Measurements from ENCODE around the gene NKAIN2.

NKAIN2 gene

DNA sequence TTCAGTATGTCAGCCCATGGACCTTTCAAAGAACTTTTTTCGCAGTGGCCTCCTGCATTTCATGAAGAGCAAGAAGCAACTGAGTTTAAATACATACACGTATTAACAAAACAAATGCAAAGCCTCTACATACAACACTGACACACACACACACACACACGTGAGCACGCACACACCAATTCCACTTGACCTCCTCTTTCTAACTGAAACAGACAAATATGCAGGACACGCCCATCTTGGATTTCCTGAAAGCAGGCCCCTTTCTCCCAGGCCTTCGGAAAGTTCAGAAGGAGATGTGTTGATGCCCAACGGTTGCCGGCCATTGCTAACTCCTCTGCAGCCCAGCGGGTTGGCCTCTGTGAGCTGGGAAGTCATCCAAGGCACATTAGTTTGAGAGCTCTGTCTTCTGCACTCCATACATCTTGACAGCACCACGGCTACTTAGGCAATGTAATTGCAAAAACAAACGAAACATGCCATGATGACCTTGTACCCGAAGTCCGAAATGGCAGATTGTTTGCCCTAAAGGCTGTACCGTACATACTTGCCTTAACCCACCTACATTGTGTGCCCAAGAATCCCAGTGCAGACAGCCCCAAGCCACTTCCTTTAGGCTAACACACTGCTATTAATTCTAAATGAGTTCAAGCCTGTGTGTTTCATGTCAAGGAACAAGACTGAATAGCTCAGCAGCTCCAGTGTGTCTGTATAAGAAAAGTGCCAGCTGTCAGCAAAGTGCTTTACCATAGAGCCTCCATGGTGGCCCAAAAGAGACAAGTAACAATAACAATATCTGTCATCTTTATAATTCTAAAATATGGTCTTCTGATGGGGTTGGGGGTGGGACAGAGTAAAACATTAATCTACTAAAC is 1019.8 kb downstream of the NKAIN2 start:
- Histone ChIP-seq H3K27ac (replicated peaks; ENCODE audit: low read length) (no peak overlapping the region), H3K4me3 (ENCODE audit: low read length in 2 of 2) (no peak overlapping the region), H2BK120ac (ENCODE audit: low read depth, low read length) (no peak overlapping the region), H4K8ac (ENCODE audit: low read depth, low read length) (no peak overlapping the region), H3K18ac (ENCODE audit: low read length) (peak overlapping the region; percentile 0), H2BK15ac (ENCODE audit: low read length) (no peak overlapping the region), H3K9ac (ENCODE audit: low read depth, low read length, poor library complexity) (no peak overlapping the region), H3K36me3 (replicated peaks in 1 of 2; ENCODE audit: control insufficient read depth in 2 of 2, insufficient read depth in 2 of 2, low read length in 2 of 2) (no peaks in the 10 kb centered on the region), H3K9me3 (replicated peaks in 1 of 2; ENCODE audit: control insufficient read depth in 2 of 2, insufficient read depth in 1 of 2, low read depth in 1 of 2, low read length in 2 of 2) (peaks cover 0 to 4% of the 10 kb centered on the region in 2 donors), H3K23ac (ENCODE audit: low read depth, low read length, poor library complexity) (no peak overlapping the region), H3K4ac (ENCODE audit: low read length) (no peak overlapping the region), H2AFZ (ENCODE audit: low read length) (peak overlapping the region; percentile 25), H4K91ac (ENCODE audit: low read depth, low read length, poor library complexity) (no peak overlapping the region), H3K27me3 (ENCODE audit: control insufficient read depth in 3 of 3, insufficient read depth in 3 of 3, low read depth in 1 of 3, low read length in 3 of 3) (no peaks in the 10 kb centered on the region), H3K4me1 (ENCODE audit: control insufficient read depth in 2 of 2, insufficient read depth in 1 of 2, low read depth in 1 of 2, low read length in 2 of 2) (no peaks in the 10 kb centered on the region), H2BK5ac (ENCODE audit: low read length) (no peak overlapping the region), H2AK5ac (ENCODE audit: low read depth, low read length) (no peak overlapping the region), H3K14ac (ENCODE audit: low read length) (no peak overlapping the region), H3K4me2 (ENCODE audit: insufficient read depth, low read length, poor library complexity, severe bottlenecking) (no peak overlapping the region), H3K79me1 (ENCODE audit: low read depth, low read length) (no peaks in the 10 kb centered on the region), H2BK12ac (ENCODE audit: low read length) (no peak overlapping the region)
- no CpG with 5 or more reads among the region's 14 CpGs for WGBS, 2 donors (ENCODE audit: extremely low coverage in 2 of 2, insufficient read length in 2 of 2, insufficient replicate concordance in 1 of 2)
- no peak for DNase-seq (ENCODE audit: low spot score)

DNA sequence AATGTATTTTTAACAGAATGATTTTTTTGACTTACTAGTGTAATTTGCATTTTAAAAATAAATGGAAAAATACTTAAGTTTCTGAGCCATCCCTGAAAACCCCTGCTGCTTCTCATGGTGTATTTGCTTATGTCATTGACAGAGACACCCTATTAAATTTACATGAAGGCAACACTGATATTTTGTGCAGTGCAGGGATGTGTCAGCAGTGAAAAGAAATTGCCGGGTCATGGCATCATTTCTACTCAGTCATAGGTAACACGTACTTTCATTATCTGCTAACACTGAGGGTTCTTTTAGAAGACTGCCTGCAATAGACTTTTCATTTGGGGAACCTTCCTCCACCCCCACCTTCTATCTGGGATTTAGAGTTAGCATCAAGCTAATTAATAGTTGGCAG is 1021.9 kb downstream of the NKAIN2 start:
- Histone ChIP-seq H3K9me3 (replicated peaks in 1 of 2; ENCODE audit: control insufficient read depth in 2 of 2, insufficient read depth in 1 of 2, low read depth in 1 of 2, low read length in 2 of 2) (peaks cover 0 to 2% of the 10 kb centered on the region in 2 donors), H4K8ac (ENCODE audit: low read depth, low read length) (no peak overlapping the region), H3K4me3 (ENCODE audit: low read length in 2 of 2) (no peak overlapping the region), H2AK5ac (ENCODE audit: low read depth, low read length) (no peak overlapping the region), H3K27me3 (ENCODE audit: control insufficient read depth in 3 of 3, insufficient read depth in 3 of 3, low read depth in 1 of 3, low read length in 3 of 3) (no peaks in the 10 kb centered on the region), H4K91ac (ENCODE audit: low read depth, low read length, poor library complexity) (no peak overlapping the region), H2BK5ac (ENCODE audit: low read length) (no peak overlapping the region), H3K4me2 (ENCODE audit: insufficient read depth, low read length, poor library complexity, severe bottlenecking) (no peak overlapping the region), H3K4me1 (ENCODE audit: control insufficient read depth in 2 of 2, insufficient read depth in 1 of 2, low read depth in 1 of 2, low read length in 2 of 2) (no peaks in the 10 kb centered on the region), H3K14ac (ENCODE audit: low read length) (no peak overlapping the region), H3K4ac (ENCODE audit: low read length) (no peak overlapping the region), H3K9ac (ENCODE audit: low read depth, low read length, poor library complexity) (no peak overlapping the region), H3K18ac (ENCODE audit: low read length) (no peak overlapping the region), H2BK12ac (ENCODE audit: low read length) (no peak overlapping the region), H2BK15ac (ENCODE audit: low read length) (no peak overlapping the region), H3K36me3 (replicated peaks in 1 of 2; ENCODE audit: control insufficient read depth in 2 of 2, insufficient read depth in 2 of 2, low read length in 2 of 2) (no peaks in the 10 kb centered on the region), H3K23ac (ENCODE audit: low read depth, low read length, poor library complexity) (no peak overlapping the region), H3K79me1 (ENCODE audit: low read depth, low read length) (no peaks in the 10 kb centered on the region), H3K27ac (replicated peaks; ENCODE audit: low read length) (no peak overlapping the region), H2AFZ (ENCODE audit: low read length) (no peak overlapping the region), H2BK120ac (ENCODE audit: low read depth, low read length) (no peak overlapping the region)
- no CpG with 5 or more reads among the region's 2 CpGs for WGBS, 2 donors (ENCODE audit: extremely low coverage in 2 of 2, insufficient read length in 2 of 2, insufficient replicate concordance in 1 of 2)
- DNase-seq (ENCODE audit: low spot score): no peak

DNA sequence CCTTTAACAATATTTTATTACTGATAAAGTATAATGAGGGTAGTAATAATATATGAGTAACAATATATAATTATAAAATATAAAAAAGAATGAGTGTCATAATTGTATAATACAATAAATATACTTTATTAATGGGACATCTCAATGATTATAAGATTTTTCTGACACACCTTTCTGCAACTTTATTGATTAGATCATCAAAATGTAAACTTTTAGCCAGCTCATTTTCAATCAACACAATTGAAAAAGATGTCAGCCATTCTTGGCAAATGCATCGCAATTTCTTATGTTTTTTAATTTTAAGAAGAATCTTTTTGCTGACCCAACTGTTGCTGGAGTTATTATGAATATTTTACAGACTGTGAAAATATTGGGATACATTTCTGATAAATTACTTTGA is 1026.2 kb downstream of the NKAIN2 start:
- no peak overlapping the region for H2AK5ac ChIP-seq (ENCODE audit: low read depth, low read length)
- peaks cover 1 to 4% of the 10 kb centered on the region in 2 donors for H3K4me1 ChIP-seq (ENCODE audit: control insufficient read depth in 2 of 2, insufficient read depth in 1 of 2, low read depth in 1 of 2, low read length in 2 of 2)
- no peak overlapping the region for H3K4me2 ChIP-seq (ENCODE audit: insufficient read depth, low read length, poor library complexity, severe bottlenecking)
- no peak overlapping the region for H3K4me3 ChIP-seq (ENCODE audit: low read length in 2 of 2)
- no peaks in the 10 kb centered on the region for H3K9me3 ChIP-seq (replicated peaks in 1 of 2; ENCODE audit: control insufficient read depth in 2 of 2, insufficient read depth in 1 of 2, low read depth in 1 of 2, low read length in 2 of 2)
- H3K18ac ChIP-seq (ENCODE audit: low read length): no peak overlapping the region
- H3K79me1 ChIP-seq (ENCODE audit: low read depth, low read length): no peaks in the 10 kb centered on the region
- H2BK12ac ChIP-seq (ENCODE audit: low read length): no peak overlapping the region
- H3K9ac ChIP-seq (ENCODE audit: low read depth, low read length, poor library complexity): no peak overlapping the region
- H2BK120ac ChIP-seq (ENCODE audit: low read depth, low read length): no peak overlapping the region
- no peaks in the 10 kb centered on the region for H3K27me3 ChIP-seq (ENCODE audit: control insufficient read depth in 3 of 3, insufficient read depth in 3 of 3, low read depth in 1 of 3, low read length in 3 of 3)
- no peaks in the 10 kb centered on the region for H3K36me3 ChIP-seq (replicated peaks in 1 of 2; ENCODE audit: control insufficient read depth in 2 of 2, insufficient read depth in 2 of 2, low read length in 2 of 2)
- no peak overlapping the region for H2BK15ac ChIP-seq (ENCODE audit: low read length)
- H3K4ac ChIP-seq (ENCODE audit: low read length): no peak overlapping the region
- no peak overlapping the region for H3K27ac ChIP-seq (replicated peaks; ENCODE audit: low read length)
- no peak overlapping the region for H4K91ac ChIP-seq (ENCODE audit: low read depth, low read length, poor library complexity)
- H4K8ac ChIP-seq (ENCODE audit: low read depth, low read length): no peak overlapping the region
- H2AFZ ChIP-seq (ENCODE audit: low read length): no peak overlapping the region
- no peak overlapping the region for H2BK5ac ChIP-seq (ENCODE audit: low read length)
- no CpG with 5 or more reads among the region's 1 CpG for WGBS, 2 donors (ENCODE audit: extremely low coverage in 2 of 2, insufficient read length in 2 of 2, insufficient replicate concordance in 1 of 2)
- H3K14ac ChIP-seq (ENCODE audit: low read length): no peak overlapping the region
- no peak for DNase-seq (ENCODE audit: low spot score)
- H3K23ac ChIP-seq (ENCODE audit: low read depth, low read length, poor library complexity): no peak overlapping the region

DNA sequence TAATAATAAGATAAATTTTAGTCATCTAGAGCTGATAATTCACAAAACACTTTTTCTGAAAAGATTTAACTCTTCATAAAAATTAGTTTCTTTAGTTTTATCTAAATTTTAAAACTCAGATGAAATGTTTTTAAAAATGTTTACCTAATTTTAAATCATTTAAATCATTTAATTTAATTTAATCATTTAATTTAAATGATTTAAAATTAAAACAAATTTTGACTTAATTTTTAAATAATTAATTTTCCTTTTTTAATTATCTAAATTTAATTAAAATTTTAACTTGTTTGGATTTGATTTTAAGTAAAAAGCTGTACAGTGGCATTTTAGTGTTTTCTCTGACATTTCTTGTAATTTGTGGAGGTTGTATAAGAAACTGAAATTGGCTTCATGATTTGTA is 1026.8 kb downstream of the NKAIN2 start:
- Histone ChIP-seq H2AK5ac (ENCODE audit: low read depth, low read length) (no peak overlapping the region), H3K27me3 (ENCODE audit: control insufficient read depth in 3 of 3, insufficient read depth in 3 of 3, low read depth in 1 of 3, low read length in 3 of 3) (no peaks in the 10 kb centered on the region), H3K27ac (replicated peaks; ENCODE audit: low read length) (no peak overlapping the region), H2BK5ac (ENCODE audit: low read length) (no peak overlapping the region), H3K9ac (ENCODE audit: low read depth, low read length, poor library complexity) (no peak overlapping the region), H2BK15ac (ENCODE audit: low read length) (no peak overlapping the region), H4K8ac (ENCODE audit: low read depth, low read length) (no peak overlapping the region), H3K23ac (ENCODE audit: low read depth, low read length, poor library complexity) (no peak overlapping the region), H3K36me3 (replicated peaks in 1 of 2; ENCODE audit: control insufficient read depth in 2 of 2, insufficient read depth in 2 of 2, low read length in 2 of 2) (no peaks in the 10 kb centered on the region), H2BK120ac (ENCODE audit: low read depth, low read length) (no peak overlapping the region), H3K4me3 (ENCODE audit: low read length in 2 of 2) (no peak overlapping the region), H2BK12ac (ENCODE audit: low read length) (no peak overlapping the region), H3K18ac (ENCODE audit: low read length) (no peak overlapping the region), H2AFZ (ENCODE audit: low read length) (no peak overlapping the region), H3K79me1 (ENCODE audit: low read depth, low read length) (no peaks in the 10 kb centered on the region), H4K91ac (ENCODE audit: low read depth, low read length, poor library complexity) (no peak overlapping the region), H3K4me2 (ENCODE audit: insufficient read depth, low read length, poor library complexity, severe bottlenecking) (no peak overlapping the region), H3K9me3 (replicated peaks in 1 of 2; ENCODE audit: control insufficient read depth in 2 of 2, insufficient read depth in 1 of 2, low read depth in 1 of 2, low read length in 2 of 2) (no peaks in the 10 kb centered on the region), H3K4me1 (ENCODE audit: control insufficient read depth in 2 of 2, insufficient read depth in 1 of 2, low read depth in 1 of 2, low read length in 2 of 2) (peaks cover 1 to 4% of the 10 kb centered on the region in 2 donors), H3K14ac (ENCODE audit: low read length) (no peak overlapping the region), H3K4ac (ENCODE audit: low read length) (no peak overlapping the region)
- no peak for DNase-seq (ENCODE audit: low spot score)
